DOHH2 (cell line): ENCODE results near the gene SPZ1.

Source experiments
- CTCF ChIP-seq: fragments of 200-600 bp; sonication (generic); IDR thresholded peaks from one replicate; pipeline ENCODE4 v1.5.1; 2014; ENCODE audit warnings: antibody characterized with exemption, mild to moderate bottlenecking, low read depth, low read length; ENCODE audit not compliant: poor library complexity, severe bottlenecking
- EZH2phosphoT487 ChIP-seq: fragments of 200-600 bp; sonication (generic); IDR thresholded peaks from 2 replicates; pipeline ENCODE4 v1.6.1; 2017; ENCODE audit warnings: borderline replicate concordance, mild to moderate bottlenecking, antibody characterized with exemption, low read length, moderate library complexity, mixed read lengths

GRCh38 chr5:80282054-80282453 lies 37.7 kb upstream of the SPZ1 start:
- no peak for TF ChIP-seq CTCF
- no peak for TF ChIP-seq EZH2phosphoT487
